Stimulated activated CD8-positive, alpha-beta memory T cell treated with anti-CD3 and anti-CD28 coated beads, Interleukin-4, amount 100 ng/mL, for 4 hours (primary cell): ENCODE results near the gene CMSS1.
"Not testable (repeated sequence)": the region's sequence is repeated elsewhere in the genome, so short reads cannot be mapped to it uniquely, and the experiment has no call there.

Experiments used
- DNase-seq, 2 donors: peaks; one replicate each; pipeline ENCODE4 v3.0.0-alpha.2; 2020; ENCODE audit warnings: low read depth in 2 of 2, low spot score in 1 of 2

The CMSS1 gene

DNA sequence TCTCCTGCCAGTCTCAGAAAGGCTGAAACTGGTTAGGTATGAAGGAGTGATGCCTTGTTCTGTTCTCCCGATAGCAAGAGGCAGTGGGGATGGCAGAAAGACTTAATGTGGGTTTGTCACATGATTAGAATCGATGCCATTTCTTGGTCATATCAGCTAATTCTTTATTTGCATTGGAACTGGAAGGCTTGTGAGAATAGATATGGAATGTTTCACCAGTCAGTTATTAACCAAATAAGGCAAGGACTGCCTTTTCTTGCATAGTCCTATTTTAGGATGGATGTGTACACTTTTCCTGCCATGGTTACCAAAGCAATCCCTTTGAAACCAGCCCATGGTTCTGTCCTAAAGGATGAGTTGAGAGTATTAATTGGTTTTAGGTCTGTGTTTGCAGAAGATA, 262.9 kb downstream of the CMSS1 start:
- DNase-seq = no peak

GRCh38 chr3:100081311-100081710, 263.6 kb downstream of the CMSS1 start:
- DNase-seq = no peak

- no peak for DNase-seq
Observed at GRCh38 chr3:100081986-100082692, 264.5 kb downstream of the CMSS1 start.

GRCh38 chr3:100082714-100083113, 265.1 kb downstream of the CMSS1 start:
- DNase-seq = no peak

- no peak for DNase-seq
Observed at GRCh38 chr3:100083209-100083608, 265.5 kb downstream of the CMSS1 start.

DNA sequence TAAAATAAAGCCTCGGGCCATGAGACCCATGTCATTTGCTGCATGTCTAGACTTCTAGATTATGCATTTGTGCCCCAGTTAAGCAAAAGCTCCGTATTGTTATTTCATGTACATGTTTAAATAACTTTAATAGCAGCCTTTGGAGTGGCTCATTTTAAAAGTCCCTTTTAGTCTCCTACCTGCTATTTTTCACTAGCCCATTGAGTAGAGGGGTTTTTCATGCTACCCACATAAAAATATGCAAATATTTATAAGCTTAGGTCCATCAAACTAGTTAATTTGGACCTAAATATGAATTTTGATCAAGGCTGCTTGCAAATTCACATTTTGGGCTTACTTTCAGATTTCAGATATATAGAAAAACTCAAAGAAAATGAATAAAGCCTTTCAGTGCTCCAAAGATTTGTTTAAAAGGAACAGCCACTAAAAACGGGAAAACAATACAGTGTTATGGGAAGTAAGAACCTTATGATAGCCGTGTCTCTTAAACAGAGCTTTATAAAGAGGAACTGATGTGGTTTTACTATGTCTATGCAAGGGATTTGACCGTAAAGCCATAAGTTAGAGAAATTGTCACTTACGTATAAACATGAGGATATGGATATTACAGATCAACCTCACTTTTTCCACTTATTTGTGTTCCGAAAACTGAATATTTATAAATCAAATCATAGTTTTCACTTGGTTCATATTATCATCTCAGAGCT, 266.6 kb downstream of the CMSS1 start:
- DNase-seq = no peak

DNA sequence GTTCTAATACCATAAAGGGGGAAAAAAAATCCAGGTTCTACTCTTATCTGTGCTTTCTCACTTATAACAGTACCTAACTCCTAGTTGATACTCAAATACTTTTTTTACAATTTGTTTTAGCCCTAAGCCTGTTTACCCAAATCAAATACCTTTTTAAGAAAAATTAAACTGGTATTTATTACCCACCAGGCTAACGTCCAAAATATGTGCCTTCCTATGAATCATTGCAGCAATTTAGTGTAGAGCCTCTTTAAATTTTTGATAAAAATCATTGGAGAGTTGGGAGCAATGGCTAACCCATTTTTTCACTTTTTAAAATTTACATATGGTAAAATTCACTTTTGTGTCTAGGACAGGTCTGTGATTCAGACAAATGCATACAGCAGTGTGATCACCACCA, 268.7 kb downstream of the CMSS1 start:
- no peak for DNase-seq

GRCh38 chr3:100087198-100087597, 269.5 kb downstream of the CMSS1 start:
- DNase-seq = no peak

DNA sequence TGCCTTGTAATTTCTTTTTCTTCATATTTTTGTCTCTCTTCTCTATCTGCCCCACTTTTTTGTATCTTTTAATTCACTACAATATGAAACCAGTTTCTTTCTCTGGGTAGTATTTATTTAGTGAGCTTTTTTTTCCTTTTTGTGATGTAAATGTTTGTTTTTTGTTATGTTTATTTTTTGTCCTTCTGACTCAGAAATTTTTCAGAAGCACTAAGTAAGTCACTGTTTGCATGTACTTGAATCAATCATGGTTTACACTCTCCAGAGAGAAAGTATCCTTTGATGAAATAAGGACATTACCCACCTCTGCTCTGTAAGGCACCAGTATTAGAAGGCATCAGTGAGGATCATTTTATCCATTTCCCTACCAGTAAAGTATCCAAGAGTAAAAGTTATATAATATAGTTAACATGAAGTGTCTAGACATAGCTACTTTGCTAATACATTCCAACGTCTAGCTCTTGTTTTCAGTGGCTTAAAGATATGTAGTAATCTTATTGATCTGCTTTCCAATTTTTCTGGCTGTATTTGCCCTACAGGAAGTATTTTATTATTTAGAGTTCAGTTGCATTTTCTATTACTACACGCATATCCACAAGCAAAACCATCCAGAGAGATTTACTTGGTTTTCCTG, 271.2 kb downstream of the CMSS1 start:
- DNase-seq = no peak

DNA sequence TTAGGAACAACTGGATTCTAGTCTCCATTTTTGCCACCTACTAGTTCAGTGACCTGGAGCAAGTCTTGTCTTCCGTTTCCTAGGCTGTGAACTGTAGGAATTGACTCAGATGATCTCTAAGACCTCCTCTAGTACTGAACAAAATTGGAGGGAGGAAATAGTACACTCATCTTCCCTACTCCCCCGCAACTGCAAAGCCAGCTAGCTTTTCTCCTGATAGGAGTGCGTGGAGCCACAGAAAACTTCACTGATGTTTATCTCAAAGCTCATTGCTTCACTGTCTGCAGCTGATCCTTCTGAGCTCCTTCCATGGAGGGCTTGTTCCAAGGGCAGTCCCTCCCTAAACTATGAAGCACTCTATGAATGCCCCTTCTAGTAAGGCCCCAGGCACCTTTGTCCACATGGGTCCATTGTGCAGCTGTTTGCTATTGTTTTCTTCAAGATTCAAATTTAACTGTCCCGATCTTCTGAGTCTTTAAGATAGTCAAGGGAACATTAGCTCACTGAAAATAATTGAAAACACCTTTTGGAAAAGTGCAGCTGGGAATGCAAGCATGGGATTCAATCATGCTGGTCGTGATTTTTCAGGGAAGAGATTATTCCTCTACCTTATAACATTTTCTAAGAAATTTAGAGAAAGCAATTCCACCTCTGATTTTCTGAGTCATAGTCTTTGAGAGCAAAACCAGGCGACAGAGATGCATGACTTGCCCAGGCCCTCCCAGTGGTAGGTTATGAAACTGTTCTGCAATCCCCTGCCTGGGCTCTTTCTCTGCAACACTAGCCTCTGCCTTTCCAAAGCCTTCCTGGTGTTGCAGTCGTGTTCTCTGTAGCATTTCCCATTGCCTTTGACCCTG, 272.4 kb downstream of the CMSS1 start:
- DNase-seq = no peak

- DNase-seq = no peak
Observed at GRCh38 chr3:100090669-100091005, 273.0 kb downstream of the CMSS1 start.

DNA sequence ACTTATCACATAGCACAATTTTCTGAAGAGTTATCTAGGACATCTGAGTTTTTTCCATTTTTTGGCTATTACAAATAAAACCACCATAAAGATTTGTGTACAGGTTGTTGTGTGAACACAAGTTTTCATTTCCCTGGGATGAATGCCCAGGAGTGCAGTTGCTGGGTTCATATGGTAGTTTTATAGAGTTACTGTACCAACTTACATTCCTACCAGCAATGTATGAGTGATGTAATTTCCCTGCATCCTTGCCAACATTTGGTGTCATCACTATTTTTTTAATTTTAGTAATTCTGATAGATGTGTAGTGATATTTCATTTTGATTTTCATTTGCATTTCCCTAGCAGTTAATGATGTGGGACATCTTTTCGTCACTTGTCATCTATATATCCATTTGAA, 276.2 kb downstream of the CMSS1 start:
- no peak for DNase-seq

DNA sequence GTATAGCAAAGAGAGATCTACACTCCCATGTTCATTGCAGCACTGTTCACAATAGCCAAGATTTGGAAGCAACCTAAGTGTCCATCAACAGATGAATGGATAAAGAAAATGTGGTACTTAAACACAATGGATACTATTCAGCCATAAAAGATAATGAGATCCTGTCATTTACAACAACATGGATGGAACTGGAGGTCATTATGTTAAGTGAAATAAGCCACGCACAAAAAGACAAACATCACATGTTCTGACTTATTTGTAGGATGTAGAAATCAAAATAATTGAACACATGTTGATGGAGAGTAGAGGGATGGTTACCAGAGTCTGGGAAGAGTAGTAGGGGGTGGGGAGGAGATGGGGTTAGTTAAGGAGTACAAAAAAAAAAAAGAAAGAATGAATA, 278.6 kb downstream of the CMSS1 start:
- DNase-seq = not testable (repeated sequence)

- DNase-seq = no peak
Observed at GRCh38 chr3:100096866-100097265, 279.2 kb downstream of the CMSS1 start.

DNA sequence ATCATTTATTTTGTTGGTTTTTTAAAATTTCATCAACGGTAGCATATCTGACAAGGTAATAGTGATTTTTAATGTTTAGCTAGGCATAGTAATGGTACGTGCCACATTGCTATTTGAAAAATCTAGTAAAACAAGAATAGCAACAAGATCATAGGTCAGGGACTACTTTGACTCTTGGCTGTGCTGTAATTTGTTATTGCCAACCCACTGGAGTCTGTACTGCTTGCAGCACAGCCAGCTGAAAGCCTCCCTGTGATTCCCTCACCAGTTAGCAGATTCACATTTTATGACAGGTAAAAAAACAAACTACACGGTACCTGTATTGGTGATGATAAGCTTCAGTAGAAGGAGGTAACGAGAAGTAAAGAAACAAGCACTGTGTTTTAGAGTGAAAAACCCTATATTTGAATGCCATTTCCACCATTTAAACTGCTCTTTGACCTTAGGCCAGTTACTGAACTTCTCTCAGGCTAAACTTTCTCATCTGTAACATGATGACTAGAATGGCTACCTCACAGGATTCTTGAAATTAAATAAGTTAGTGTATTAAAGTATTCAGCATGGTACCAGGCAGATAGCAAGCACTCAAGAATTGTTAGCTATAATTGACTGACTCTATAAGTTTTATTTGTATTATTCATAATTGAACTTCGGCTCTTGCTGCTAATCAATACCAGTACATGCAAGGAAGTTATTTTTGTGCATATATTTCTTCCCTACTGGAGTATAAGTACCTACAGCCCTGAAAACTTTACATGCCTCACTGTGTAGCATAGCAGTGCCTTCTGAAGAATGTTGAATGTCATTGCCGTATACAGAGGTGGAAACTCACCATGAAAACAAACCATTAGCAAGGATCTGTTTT, 280.5 kb downstream of the CMSS1 start:
- no peak for DNase-seq

DNA sequence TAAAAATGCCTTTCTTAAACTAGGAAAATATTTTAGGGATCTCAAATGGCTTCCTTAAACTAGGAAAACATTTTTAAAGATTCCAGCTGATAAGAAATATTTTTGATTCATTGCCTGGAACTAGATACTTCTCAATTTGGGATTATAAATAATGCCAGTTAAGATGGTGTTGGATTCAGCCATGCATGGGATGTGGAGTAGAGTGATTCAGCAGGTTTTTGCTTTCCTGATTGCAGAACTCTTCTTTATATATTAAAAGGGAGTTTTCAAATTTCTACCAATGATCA, 281.1 kb downstream of the CMSS1 start:
- no peak for DNase-seq

- no peak for DNase-seq
Observed at GRCh38 chr3:100099621-100100020, 282.0 kb downstream of the CMSS1 start.

DNA sequence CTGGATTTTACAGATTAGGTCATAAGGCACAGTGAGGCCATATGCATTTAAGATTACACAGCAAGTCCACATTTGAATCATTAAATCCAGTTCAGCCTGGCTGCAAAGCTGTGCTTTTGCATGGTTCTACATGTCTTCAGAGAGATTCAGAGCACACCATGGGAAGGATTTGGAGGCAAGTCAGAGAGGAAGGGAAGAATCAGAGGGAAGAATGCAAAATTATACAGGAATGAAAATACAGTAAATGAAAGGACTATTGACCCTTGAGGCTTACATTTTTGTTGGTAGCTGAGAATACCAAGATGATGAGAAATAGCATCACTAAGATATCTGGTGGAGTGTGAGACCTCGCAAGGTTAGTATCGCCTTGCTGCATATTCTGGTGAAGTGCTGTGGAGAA, 282.8 kb downstream of the CMSS1 start:
- DNase-seq = no peak

DNA sequence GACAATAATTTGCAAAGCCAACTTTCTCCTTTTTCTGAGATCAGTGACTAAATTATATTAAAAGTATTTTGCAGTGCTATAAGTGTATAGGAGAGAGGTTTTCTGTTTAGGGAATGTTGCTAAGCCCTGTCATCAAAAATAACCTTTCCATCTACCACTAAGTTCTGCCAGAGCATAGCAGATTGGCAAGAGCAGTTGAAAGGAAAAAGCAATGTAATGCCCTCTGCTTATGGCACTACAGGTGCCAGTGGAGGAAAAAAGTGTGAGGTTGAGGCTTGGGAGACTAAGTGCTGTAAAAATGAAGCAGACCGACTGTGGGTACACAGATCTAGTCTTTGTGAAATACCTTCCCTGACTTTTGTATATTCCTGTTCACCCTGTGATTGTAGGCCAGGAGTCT, 285.1 kb downstream of the CMSS1 start:
- DNase-seq = no peak

DNA sequence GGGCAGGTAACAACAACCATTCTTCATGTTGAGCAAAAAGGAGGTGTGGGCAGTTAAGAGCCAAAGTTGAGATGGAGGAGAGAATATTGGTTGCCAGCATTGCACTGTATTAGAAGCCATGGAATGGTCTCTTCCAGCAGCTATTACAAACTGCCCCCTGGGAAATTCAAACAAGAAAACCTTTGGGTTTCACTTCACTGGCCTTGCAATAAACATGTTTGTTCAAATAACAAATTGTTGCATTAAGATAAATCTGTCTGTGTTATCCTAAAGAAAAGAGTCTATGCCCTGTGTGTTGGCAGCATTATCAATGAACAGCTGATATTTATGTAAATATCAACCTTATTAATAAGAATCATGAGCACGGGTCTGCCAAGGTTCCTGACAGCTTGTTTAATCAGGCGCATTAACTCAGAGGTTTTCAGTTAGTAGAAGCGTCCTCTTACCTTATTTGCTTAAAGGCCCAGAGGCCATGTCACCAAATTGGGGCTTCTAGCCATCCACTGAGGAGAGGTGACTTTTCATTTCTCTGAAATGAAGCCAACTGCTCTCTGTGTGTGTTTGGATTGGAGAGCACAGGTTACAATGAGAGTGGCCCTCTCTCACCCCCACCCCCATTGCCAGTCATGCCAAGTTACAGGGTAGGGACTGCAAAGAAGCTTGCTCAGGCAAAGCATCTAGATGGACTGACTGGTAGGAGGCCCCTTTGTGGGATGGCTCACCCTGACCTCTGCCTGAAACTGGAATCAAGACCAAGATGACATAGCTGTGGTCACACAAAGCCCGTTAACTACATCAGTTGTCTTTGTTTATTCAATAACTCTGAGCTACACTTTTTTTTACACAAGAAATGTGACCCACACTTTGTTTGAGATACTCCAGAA, 286.1 kb downstream of the CMSS1 start:
- DNase-seq = no peak
